ENCODE results near the gene JARID2.

GRCh38 chr6:15375638-15376290 lies 129.9 kb downstream of the JARID2 start:
- TF ChIP-seq SIN3A (IDR thresholded peaks at IDR 0.05; ENCODE audit: borderline replicate concordance, insufficient read depth, low read depth, low read length) (no peak), CTCF (IDR thresholded peaks at IDR 0.05) (no peak), POLR2AphosphoS5 (IDR thresholded peaks at IDR 0.05; ENCODE audit: low read depth, low read length) (no peak), REST (IDR thresholded peaks at IDR 0.05; ENCODE audit: insufficient read depth in 1 of 2, low read depth in 2 of 2, low read length in 1 of 2) (no peak), TCF7L2 (IDR thresholded peaks at IDR 0.05; ENCODE audit: low read depth, low read length) (no peak)
